Sigmoid colon (tissue), 7 donors: ENCODE data around the gene MTPN. TPM values are rescaled to one million over a fixed set of nuclear protein-coding genes. Genes with fewer than 3 reads are reported as not detected.

ENCODE experiments used
- DNase-seq: peaks from one replicate; pipeline ENCODE4 v3.0.0-alpha.2; 2019
- H3K27ac ChIP-seq, 4 donors: fragments of 200-600 bp; sonication (generic); one replicate each; pipeline ENCODE4 v1.5.1; 2016 to 2019; ENCODE audit warnings: mild to moderate bottlenecking in 1 of 4
- H3K27me3 ChIP-seq, 3 donors: fragments of 200-600 bp; sonication (generic); one replicate each; pipeline ENCODE4 v1.5.1; 2019; ENCODE audit warnings: mild to moderate bottlenecking in 1 of 3
- H3K36me3 ChIP-seq, 4 donors: fragments of 200-600 bp; sonication (generic); one replicate each; pipeline ENCODE4 v1.5.1; 2016 to 2019
- H3K4me1 ChIP-seq, 4 donors: fragments of 200-600 bp; sonication (generic); one replicate each; pipeline ENCODE4 v1.5.1; 2017 to 2019
- H3K4me3 ChIP-seq, 4 donors: fragments of 200-600 bp; sonication (generic); one replicate each; pipeline ENCODE4 v1.5.1; 2017 to 2019; ENCODE audit warnings: mild to moderate bottlenecking in 2 of 4, moderate library complexity in 1 of 4
- H3K9me3 ChIP-seq, 4 donors: fragments of 200-600 bp in 3 of 4; sonication (generic) in 3 of 4; one replicate each; pipeline versions ENCODE4 v1.5.1 to v1.6.1; 2013 to 2019
- CTCF ChIP-seq, 4 experiments: fragments of 450-650 bp in 3 of 4; fragments of 200-600 bp in 1 of 4; IDR thresholded peaks; one replicate each; pipeline ENCODE4 v1.5.1; 2016 to 2019; ENCODE audit warnings: antibody characterized with exemption in 4 of 4, mild to moderate bottlenecking in 3 of 4, moderate library complexity in 2 of 4
- EP300 ChIP-seq, 4 donors: sonication (generic); formaldehyde crosslinking; IDR thresholded peaks; one replicate each; pipeline ENCODE4 v1.6.1; 2017; ENCODE audit warnings: antibody characterized with exemption in 4 of 4
- POLR2A ChIP-seq, 2 donors: fragments of 450-650 bp; IDR thresholded peaks; one replicate each; pipeline ENCODE4 v1.6.1; 2016; ENCODE audit warnings: antibody characterized with exemption in 2 of 2, mild to moderate bottlenecking in 2 of 2, moderate library complexity in 2 of 2
- POLR2AphosphoS5 ChIP-seq, 4 donors: sonication (generic); formaldehyde crosslinking; IDR thresholded peaks; one replicate each; pipeline ENCODE4 v1.6.1; 2017; ENCODE audit warnings: antibody characterized with exemption in 4 of 4
- WGBS, 2 donors: extraction: QIAGEN DNeasy Blood & Tissue Kit; methylation state at CpG; one replicate each; pipeline ENCODE4 v1.1.7; 2013; 5-methylcytosine and 5-hydroxymethylcytosine counted together
- intact Hi-C: fragments of 100-400 bp; cut with DNase I; formaldehyde crosslinking; loops from one replicate; pipeline ENCODE4 v1.15.1; 2023
- polyA plus RNA-seq, 3 donors: library from polyadenylated mRNA; stranded (reverse); fragments of 200-250 nt; gene quantifications; one replicate each; pipeline ENCODE4 v1.2.3, GENCODE V29; 2013
- total RNA-seq, 4 donors: library from RNA; depleted of rRNA; stranded (reverse); fragments of >200 nt; gene quantifications; one replicate each; pipeline ENCODE4 v1.1.0, GENCODE V29; 2016
- donor health status: healthy with polysubstance abuse.
- donor health status: Bipolar disorder and iron deficiency.
- donor health status: healthy.

MTPN gene
- total and polyA plus RNA-seq, 7 donors = 65.5 to 96.7 (median 79.5) TPM

GRCh38 chr7:135886345-135887132, 90.6 kb downstream of the MTPN start:
- Histone ChIP-seq H3K27ac (no peak overlapping the region), H3K27me3 (no peaks in the 10 kb centered on the region), H3K4me1 (peaks cover 0 to 11% (median 7%) of the 10 kb centered on the region in 4 donors), H3K36me3 (no peaks in the 10 kb centered on the region), H3K4me3 (no peak overlapping the region), H3K9me3 (no peaks in the 10 kb centered on the region)
- 79% methylated on average over 5 of the region's 5 CpGs for WGBS, 2 donors
- intact Hi-C loops = no loop called here
- DNase-seq = no peak
- no peak for TF ChIP-seq POLR2A (IDR thresholded peaks at IDR 0.05)

DNA sequence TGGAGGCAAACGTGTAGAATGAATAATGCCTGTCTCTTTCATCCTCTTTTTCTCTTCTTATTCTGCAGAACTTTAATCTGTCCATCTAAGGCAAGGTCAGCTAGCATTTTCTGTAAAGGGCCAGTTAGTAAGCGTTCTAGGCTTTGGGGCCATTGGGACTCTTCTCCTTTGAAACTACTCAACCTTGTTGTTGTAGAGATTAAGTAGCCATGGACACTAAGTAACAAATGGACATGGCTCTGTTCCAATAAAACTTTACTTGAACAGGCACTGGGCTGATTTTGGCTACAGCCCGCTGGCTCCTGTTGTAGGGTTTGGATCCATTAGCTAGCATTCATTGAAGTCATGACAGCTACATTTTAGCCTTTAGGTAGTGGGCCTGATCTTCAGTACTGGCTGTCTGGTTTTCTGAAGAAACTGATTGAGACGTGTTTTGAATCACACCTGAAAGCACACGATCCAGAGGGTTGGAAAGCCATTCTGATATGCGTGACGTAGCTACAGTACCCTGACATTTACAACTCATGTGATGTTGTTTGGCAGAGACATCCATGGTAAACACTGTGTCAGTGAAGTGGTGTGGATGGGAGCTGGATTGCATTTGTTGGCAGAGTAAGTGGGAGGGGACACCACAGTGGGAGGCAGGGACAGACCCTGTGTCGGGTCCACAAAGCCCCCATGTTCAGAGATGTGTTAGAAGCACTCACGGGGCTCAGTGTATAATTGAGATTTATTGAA, 92.5 kb downstream of the MTPN start:
- no peak for DNase-seq
- Histone ChIP-seq H3K36me3 (no peaks in the 10 kb centered on the region), H3K27me3 (no peaks in the 10 kb centered on the region), H3K4me3 (no peak overlapping the region), H3K4me1 (peaks cover 0 to 9% (median 4%) of the 10 kb centered on the region in 4 donors), H3K27ac (no peak overlapping the region), H3K9me3 (no peaks in the 10 kb centered on the region)
- intact Hi-C loops = no loop called here
- no peak for TF ChIP-seq POLR2A (IDR thresholded peaks at IDR 0.05)
- no peak for TF ChIP-seq EP300 (IDR thresholded peaks at IDR 0.05)
- no peak for TF ChIP-seq CTCF (IDR thresholded peaks at IDR 0.05)
- TF ChIP-seq POLR2AphosphoS5 (IDR thresholded peaks at IDR 0.05) = no peak
- 80 to 82% methylated on average over 9 of the region's 9 CpGs for WGBS, 2 donors

DNA sequence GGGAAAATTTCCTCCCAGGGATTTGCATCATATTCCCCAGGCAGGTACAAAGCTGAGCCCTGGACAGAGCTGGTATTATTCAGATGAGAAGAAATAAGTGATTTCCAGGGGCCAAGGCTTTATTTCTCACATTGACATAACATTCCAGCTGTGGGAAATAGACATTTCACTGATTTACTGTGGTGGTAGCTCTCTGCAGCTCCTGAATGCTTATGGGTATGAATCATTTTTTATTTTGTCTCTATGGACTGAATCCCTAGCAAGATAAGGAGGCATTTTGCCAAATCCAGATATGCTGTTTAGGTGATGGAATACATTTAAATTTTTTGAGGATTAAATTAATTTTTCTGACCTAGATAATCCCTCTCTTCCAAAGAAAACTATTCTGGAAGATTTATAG, 97.9 kb downstream of the MTPN start:
- Histone ChIP-seq H3K36me3 (no peaks in the 10 kb centered on the region), H3K4me3 (no peak overlapping the region), H3K27ac (no peak overlapping the region), H3K9me3 (no peaks in the 10 kb centered on the region), H3K4me1 (no peaks in the 10 kb centered on the region), H3K27me3 (no peaks in the 10 kb centered on the region)
- DNase-seq = no peak
- intact Hi-C loops = no loop called here
- no peak for TF ChIP-seq POLR2A (IDR thresholded peaks at IDR 0.05)
- no peak for TF ChIP-seq CTCF (IDR thresholded peaks at IDR 0.05)

- H3K36me3 ChIP-seq = no peaks in the 10 kb centered on the region
- H3K27ac ChIP-seq = no peak overlapping the region
- DNase-seq = no peak
- intact Hi-C loops = no loop called here
- no peak overlapping the region for H3K4me3 ChIP-seq
- 85 to 87% methylated on average over 3 of the region's 3 CpGs for WGBS, 2 donors
- TF ChIP-seq CTCF (IDR thresholded peaks at IDR 0.05) = no peak
- no peak for TF ChIP-seq POLR2A (IDR thresholded peaks at IDR 0.05)
- no peak for TF ChIP-seq EP300 (IDR thresholded peaks at IDR 0.05)
- no peak for TF ChIP-seq POLR2AphosphoS5 (IDR thresholded peaks at IDR 0.05)
- no peaks in the 10 kb centered on the region for H3K9me3 ChIP-seq
- H3K27me3 ChIP-seq = no peaks in the 10 kb centered on the region
- no peaks in the 10 kb centered on the region for H3K4me1 ChIP-seq
Measured at GRCh38 chr7:135878284-135878683, 98.9 kb downstream of the MTPN start.

GRCh38 chr7:135877805-135878204, 99.4 kb downstream of the MTPN start:
- TF ChIP-seq EP300 (IDR thresholded peaks at IDR 0.05) = no peak
- TF ChIP-seq CTCF (IDR thresholded peaks at IDR 0.05) = no peak
- no peak for TF ChIP-seq POLR2AphosphoS5 (IDR thresholded peaks at IDR 0.05)
- no peak for TF ChIP-seq POLR2A (IDR thresholded peaks at IDR 0.05)
- Histone ChIP-seq H3K9me3 (no peaks in the 10 kb centered on the region), H3K27me3 (no peaks in the 10 kb centered on the region), H3K36me3 (no peaks in the 10 kb centered on the region), H3K4me3 (no peak overlapping the region), H3K27ac (no peak overlapping the region), H3K4me1 (no peaks in the 10 kb centered on the region)
- intact Hi-C loops = no loop called here
- WGBS, 2 donors = 37 to 59% methylated on average over 5 of the region's 5 CpGs
- DNase-seq = no peak
